GM13977 (cell line): Measurements from ENCODE around the gene HCN4.

Experiments used
- DNase-seq: peaks from one replicate; pipeline ENCODE4 v3.0.0; 2012; ENCODE audit warnings: low spot score
- in situ Hi-C: fragments of 300-500 bp; cut with MboI; formaldehyde crosslinking; loops from one replicate; pipeline ENCODE4 v1.12.0; 2022; ENCODE audit warnings: low sequenced_read_pairs, low pct_unique_long_range_greater_than_20kb, mixed read lengths, inconsistent platforms; ENCODE audit not compliant: unreplicated experiment
- TF ChIP-seq, protein P1 (sequence below): IDR thresholded peaks from 2 replicates; pipeline ENCODE4 v1.5.1; 2012; ENCODE audit warnings: mild to moderate bottlenecking, control low read depth; ENCODE audit not compliant: insufficient read depth; ENCODE audit errors: extremely low read depth, missing control alignments

Gene HCN4

DNA sequence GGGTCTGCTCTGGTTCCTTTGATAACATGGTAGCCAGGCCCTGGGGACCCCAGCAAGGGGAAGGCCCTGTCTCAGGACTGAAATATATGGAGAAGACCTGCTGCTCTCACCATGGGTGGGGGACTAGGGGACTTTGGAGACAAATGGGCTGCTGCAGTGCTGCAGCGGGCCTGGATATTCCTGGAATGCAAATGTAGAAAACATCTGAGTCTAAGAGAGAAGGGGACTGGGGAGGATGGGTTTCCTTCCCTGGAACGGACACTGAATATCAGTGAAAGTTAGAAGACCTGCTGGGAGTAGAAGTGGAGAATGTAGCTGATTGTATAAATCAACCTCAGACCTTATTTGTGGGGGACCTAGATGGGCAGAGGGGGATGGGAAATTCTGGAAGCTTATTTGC is 3.1 kb upstream of the HCN4 start:
- in situ Hi-C loops = no loop called here
- no peak for DNase-seq
- TF ChIP-seq, protein P1, sequence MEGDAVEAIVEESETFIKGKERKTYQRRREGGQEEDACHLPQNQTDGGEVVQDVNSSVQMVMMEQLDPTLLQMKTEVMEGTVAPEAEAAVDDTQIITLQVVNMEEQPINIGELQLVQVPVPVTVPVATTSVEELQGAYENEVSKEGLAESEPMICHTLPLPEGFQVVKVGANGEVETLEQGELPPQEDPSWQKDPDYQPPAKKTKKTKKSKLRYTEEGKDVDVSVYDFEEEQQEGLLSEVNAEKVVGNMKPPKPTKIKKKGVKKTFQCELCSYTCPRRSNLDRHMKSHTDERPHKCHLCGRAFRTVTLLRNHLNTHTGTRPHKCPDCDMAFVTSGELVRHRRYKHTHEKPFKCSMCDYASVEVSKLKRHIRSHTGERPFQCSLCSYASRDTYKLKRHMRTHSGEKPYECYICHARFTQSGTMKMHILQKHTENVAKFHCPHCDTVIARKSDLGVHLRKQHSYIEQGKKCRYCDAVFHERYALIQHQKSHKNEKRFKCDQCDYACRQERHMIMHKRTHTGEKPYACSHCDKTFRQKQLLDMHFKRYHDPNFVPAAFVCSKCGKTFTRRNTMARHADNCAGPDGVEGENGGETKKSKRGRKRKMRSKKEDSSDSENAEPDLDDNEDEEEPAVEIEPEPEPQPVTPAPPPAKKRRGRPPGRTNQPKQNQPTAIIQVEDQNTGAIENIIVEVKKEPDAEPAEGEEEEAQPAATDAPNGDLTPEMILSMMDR = no peak

DNA sequence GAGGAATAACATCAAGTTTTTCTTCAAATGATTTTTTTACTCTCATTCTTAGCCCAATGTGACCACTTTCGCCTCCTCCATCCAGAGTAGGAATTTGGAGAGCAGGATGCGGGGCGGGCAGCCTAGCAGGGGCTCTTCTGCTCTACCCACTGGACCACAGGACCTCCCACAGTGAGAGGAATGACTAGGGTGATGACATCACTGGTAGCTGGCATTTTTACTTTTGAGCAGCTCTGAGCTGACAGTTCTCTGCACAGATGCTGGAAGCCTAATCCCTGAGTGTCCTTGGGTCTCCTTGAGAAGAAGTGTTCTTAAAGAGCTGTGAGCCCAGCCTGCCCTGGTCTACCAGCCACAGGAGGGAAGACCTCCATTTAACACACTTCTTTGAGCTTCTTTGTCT is 1.4 kb upstream of the HCN4 start:
- in situ Hi-C loops = no loop called here
- no peak for DNase-seq
- TF ChIP-seq, protein P1 = no peak

DNA sequence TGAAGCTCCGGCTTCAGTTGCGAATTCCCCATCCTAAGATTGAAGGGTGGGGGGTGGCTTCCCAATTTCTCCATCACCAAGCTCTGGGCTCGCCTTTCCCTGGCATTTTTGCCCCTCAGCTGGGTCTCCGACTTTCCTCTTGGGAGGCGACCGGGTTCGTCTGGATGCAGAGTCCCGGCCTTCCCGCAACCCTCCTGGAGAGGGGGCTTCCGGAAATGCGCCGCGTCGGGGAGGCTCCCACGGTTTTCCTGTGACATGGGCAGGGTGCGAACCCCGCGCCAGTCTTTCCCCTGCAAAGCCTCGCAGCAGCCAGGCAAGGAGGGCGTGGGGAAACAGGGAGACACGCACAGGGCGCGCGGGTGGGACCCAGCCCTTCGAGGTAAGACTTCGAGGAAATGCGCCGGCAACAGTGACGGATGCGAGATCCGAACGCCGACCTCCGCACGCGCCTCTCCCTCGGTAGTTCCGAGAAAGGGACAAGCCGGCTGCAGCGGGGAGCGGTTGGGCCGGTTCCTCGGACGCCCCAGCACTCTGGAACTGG is 466 bp upstream of the HCN4 start:
- no peak for DNase-seq
- in situ Hi-C loops = no loop called here
- TF ChIP-seq, protein P1 = no peak

DNA sequence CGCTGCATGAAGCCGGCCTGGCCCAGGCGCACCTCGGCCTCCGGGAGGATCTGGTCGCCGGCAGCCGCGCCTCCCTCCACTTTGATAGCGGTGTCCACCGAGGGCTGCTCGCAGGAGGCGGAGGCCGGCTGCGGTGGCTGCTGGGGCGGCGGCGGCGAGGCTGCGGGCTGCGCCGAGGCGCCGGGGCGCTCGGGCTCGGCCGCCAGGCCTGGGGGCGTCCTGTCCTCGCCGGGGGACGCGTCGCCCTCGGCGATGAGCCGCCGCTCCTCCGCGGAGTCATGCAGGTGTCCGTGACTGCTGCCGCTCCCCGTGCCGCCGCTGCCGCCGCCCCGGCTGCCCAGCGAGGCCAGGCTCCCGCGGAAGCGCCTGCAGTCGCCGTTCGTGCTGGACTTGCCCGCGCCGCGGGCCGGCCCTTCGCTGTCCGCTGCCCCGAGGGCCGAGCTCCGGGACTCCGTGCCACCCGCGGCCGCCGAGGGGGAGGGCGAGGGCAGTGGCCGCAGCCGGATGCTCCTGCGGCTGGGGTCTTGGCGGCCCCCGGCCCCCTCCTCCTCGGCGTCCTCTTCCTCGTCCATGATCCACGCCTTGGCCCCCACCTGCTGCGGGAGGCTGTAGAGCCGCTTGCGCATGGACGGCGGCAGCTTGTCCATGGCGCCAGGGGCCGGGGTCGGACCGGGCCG is 996 bp downstream of the HCN4 start:
- in situ Hi-C loops = no loop called here
- TF ChIP-seq, protein P1 = no peak
- peak; percentile 43 for DNase-seq

DNA sequence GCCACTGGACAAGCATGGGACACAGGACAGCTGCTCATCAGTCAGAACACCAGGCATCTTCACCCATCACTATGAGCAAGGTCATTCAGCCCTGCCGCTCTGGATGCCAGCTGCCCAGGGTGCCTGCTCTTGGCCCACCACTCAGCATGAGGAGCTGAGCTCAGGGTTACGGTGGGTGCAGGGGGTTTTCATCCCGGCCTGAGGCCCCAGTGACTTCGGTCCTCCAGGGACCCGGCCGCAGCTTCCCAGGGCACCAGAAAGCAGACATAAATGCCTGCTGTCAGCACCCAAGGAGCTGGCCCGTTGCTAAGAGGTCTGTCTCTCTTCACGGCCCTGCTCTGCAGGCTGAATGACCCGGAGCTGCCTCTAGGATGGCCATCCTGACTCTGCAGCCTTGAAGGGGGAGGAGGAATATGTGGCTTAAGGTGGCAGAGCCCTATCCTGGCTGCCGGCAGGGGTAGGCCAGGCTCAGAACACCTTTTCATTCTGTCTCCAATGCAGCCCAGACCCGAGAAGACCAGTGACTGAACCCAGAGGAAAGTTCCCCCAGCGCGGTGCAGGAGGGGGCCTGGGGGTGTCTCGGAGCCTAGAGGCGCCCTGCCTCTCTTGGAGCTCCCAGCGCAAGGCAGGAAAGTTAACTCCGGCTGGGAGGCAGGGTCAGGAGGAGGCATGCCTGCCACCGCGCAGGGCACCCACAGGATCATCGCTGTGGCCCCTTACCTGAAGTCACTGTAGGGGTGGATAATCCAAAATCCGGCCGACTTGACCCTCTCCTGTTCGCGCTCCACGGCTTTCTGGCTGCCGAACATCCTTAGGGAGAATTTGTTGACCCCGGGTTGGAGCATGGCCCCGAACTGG is 1.8 kb downstream of the HCN4 start:
- DNase-seq = no peak
- TF ChIP-seq, protein P1 = no peak
- in situ Hi-C loops = no loop called here

DNA sequence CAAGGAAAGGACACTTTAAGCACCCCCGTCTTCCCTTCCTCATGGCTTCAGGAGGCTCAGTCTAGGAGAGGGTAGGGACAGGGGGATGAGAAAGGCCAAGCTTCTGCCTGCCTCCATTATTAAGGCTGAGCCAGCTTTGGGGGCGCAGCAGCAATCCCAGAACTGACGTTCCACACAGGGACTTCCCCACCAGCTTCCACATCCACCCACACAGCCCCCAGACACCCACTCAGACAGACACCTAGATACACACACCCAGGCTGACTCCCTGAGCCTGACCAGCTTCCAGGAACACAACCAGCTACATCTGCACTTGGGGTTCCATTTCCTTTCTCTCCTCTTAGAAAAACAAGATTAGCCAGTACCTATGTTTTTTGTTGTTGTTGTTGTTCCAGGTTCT is 4.7 kb downstream of the HCN4 start:
- in situ Hi-C loops = no loop called here
- no peak for DNase-seq
- TF ChIP-seq, protein P1 = no peak
